ENCODE data around the gene CYP27C1.

Gene CYP27C1

GRCh38 chr2:127154396-127154795 is 65.7 kb downstream of the CYP27C1 start:
- H3K27ac ChIP-seq (ENCODE audit: insufficient read depth, low read depth, low read length, poor library complexity, severe bottlenecking): no peak overlapping the region
- no peaks in the 10 kb centered on the region for H3K4me1 ChIP-seq (ENCODE audit: control insufficient read depth, insufficient read depth, low read length)
- H3K36me3 ChIP-seq (ENCODE audit: control insufficient read depth, insufficient read depth, low read length): no peaks in the 10 kb centered on the region
- WGBS, 2 experiments: 92 to 93% methylated on average over 4 of the region's 4 CpGs
- no peaks in the 10 kb centered on the region for H3K9me3 ChIP-seq (ENCODE audit: control insufficient read depth, low read length)
- no peaks in the 10 kb centered on the region for H3K27me3 ChIP-seq (ENCODE audit: control insufficient read depth, insufficient read depth, low read length, poor library complexity, severe bottlenecking)
- H3K4me3 ChIP-seq (ENCODE audit: insufficient read depth, low read depth, low read length): no peak overlapping the region

GRCh38 chr2:127153691-127154158 is 66.4 kb downstream of the CYP27C1 start:
- Histone ChIP-seq H3K9me3 (ENCODE audit: control insufficient read depth, low read length) (no peaks in the 10 kb centered on the region), H3K4me1 (ENCODE audit: control insufficient read depth, insufficient read depth, low read length) (no peaks in the 10 kb centered on the region), H3K27ac (ENCODE audit: insufficient read depth, low read depth, low read length, poor library complexity, severe bottlenecking) (no peak overlapping the region), H3K36me3 (ENCODE audit: control insufficient read depth, insufficient read depth, low read length) (no peaks in the 10 kb centered on the region), H3K4me3 (ENCODE audit: insufficient read depth, low read depth, low read length) (no peak overlapping the region), H3K27me3 (ENCODE audit: control insufficient read depth, insufficient read depth, low read length, poor library complexity, severe bottlenecking) (no peaks in the 10 kb centered on the region)
- 91 to 94% methylated on average over 6 of the region's 6 CpGs for WGBS, 2 experiments

- H3K36me3 ChIP-seq (ENCODE audit: control insufficient read depth, insufficient read depth, low read length): no peaks in the 10 kb centered on the region
- 95 to 100% methylated on average over 1 of the region's 1 CpG for WGBS, 2 experiments
- no peaks in the 10 kb centered on the region for H3K9me3 ChIP-seq (ENCODE audit: control insufficient read depth, low read length)
- H3K4me1 ChIP-seq (ENCODE audit: control insufficient read depth, insufficient read depth, low read length): peaks cover 5% of the 10 kb centered on the region
- no peak overlapping the region for H3K4me3 ChIP-seq (ENCODE audit: insufficient read depth, low read depth, low read length)
- no peaks in the 10 kb centered on the region for H3K27me3 ChIP-seq (ENCODE audit: control insufficient read depth, insufficient read depth, low read length, poor library complexity, severe bottlenecking)
- H3K27ac ChIP-seq (ENCODE audit: insufficient read depth, low read depth, low read length, poor library complexity, severe bottlenecking): no peak overlapping the region
These were observed 69.1 kb downstream of the CYP27C1 start for GRCh38 chr2:127150996-127151395.

- Histone ChIP-seq H3K27ac (ENCODE audit: insufficient read depth, low read depth, low read length, poor library complexity, severe bottlenecking) (no peak overlapping the region), H3K9me3 (ENCODE audit: control insufficient read depth, low read length) (no peaks in the 10 kb centered on the region), H3K36me3 (ENCODE audit: control insufficient read depth, insufficient read depth, low read length) (no peaks in the 10 kb centered on the region), H3K27me3 (ENCODE audit: control insufficient read depth, insufficient read depth, low read length, poor library complexity, severe bottlenecking) (no peaks in the 10 kb centered on the region), H3K4me3 (ENCODE audit: insufficient read depth, low read depth, low read length) (no peak overlapping the region), H3K4me1 (ENCODE audit: control insufficient read depth, insufficient read depth, low read length) (peaks cover 5% of the 10 kb centered on the region)
- WGBS, 2 experiments: 89 to 95% methylated on average over 2 to 4 of the region's 4 CpGs
These were observed 70.7 kb downstream of the CYP27C1 start for GRCh38 chr2:127149384-127149783.

- H3K9me3 ChIP-seq (ENCODE audit: control insufficient read depth, low read length): no peaks in the 10 kb centered on the region
- peaks cover 5% of the 10 kb centered on the region for H3K4me1 ChIP-seq (ENCODE audit: control insufficient read depth, insufficient read depth, low read length)
- H3K27me3 ChIP-seq (ENCODE audit: control insufficient read depth, insufficient read depth, low read length, poor library complexity, severe bottlenecking): no peaks in the 10 kb centered on the region
- 56 to 57% methylated on average over 10 of the region's 10 CpGs for WGBS, 2 experiments
- H3K36me3 ChIP-seq (ENCODE audit: control insufficient read depth, insufficient read depth, low read length): no peaks in the 10 kb centered on the region
- H3K4me3 ChIP-seq (ENCODE audit: insufficient read depth, low read depth, low read length): no peak overlapping the region
- H3K27ac ChIP-seq (ENCODE audit: insufficient read depth, low read depth, low read length, poor library complexity, severe bottlenecking): no peak overlapping the region
These were observed 73.1 kb downstream of the CYP27C1 start for GRCh38 chr2:127146820-127147502.

DNA sequence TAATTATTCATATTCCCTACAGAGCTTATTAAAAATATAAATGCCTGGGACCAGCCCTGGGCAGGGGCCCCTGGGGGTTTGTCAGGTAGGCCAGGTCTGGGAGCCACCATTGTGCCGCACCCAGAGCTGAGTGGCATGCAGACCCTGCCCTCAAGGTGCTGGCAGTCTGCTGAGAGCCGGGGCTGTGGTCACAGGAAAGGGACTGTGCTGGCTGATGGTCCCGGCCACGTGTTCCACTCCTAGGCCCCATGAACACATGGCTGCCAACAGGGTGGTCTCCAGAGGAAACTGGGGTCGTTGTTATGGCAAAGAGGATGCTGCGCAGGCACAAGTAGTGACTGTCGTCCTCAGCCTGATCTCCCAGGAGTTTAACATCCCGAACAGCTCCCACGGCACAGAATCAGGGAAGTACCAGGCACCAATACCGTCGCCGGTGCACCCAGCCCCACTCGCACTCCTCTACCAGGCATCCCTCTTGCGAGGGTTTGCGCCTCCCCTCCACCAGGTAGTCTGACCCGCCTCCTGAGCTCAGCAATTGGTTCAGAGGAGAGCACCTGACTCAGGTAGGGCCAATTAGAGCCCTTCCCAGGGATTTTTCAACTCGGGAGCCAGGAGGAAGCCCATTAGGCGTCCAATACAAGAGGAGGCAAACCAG is 73.9 kb downstream of the CYP27C1 start:
- H3K27me3 ChIP-seq (ENCODE audit: control insufficient read depth, insufficient read depth, low read length, poor library complexity, severe bottlenecking): no peaks in the 10 kb centered on the region
- H3K9me3 ChIP-seq (ENCODE audit: control insufficient read depth, low read length): no peaks in the 10 kb centered on the region
- 92 to 94% methylated on average over 18 of the region's 18 CpGs for WGBS, 2 experiments
- no peak overlapping the region for H3K4me3 ChIP-seq (ENCODE audit: insufficient read depth, low read depth, low read length)
- no peak overlapping the region for H3K27ac ChIP-seq (ENCODE audit: insufficient read depth, low read depth, low read length, poor library complexity, severe bottlenecking)
- H3K36me3 ChIP-seq (ENCODE audit: control insufficient read depth, insufficient read depth, low read length): no peaks in the 10 kb centered on the region
- H3K4me1 ChIP-seq (ENCODE audit: control insufficient read depth, insufficient read depth, low read length): peaks cover 5% of the 10 kb centered on the region

DNA sequence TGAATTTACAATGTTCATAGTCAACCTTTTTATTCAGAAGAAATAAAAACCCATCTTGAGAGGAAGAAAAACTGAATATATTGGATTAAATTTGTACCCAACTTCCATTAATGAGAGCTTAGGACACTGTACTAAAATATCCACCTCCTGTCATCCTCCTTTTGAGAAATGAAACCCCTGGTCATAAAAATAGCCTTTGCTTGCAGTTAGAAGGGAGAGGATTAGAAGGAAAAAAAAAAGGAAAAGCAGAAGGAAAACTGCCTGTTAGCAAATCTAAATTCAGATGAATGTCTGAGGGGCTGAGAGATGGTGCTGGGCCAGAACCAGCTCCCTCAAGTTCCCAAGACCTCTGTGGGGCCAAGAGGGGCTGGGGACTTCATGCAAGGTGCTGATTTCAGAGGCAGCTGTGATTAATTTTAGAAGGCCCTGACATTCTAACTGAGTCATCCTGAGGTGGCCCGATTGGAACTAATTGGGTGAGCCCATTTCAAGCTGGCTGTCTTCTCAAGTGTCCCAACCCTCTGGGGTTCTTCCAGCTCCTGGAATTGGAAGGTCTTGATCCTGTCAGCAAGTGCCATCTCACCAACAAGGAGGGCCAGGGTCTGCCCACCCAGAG is 74.7 kb downstream of the CYP27C1 start:
- WGBS, 2 experiments: 93 to 95% methylated on average over 1 of the region's 1 CpG
- Histone ChIP-seq H3K36me3 (ENCODE audit: control insufficient read depth, insufficient read depth, low read length) (no peaks in the 10 kb centered on the region), H3K4me1 (ENCODE audit: control insufficient read depth, insufficient read depth, low read length) (peaks cover 5% of the 10 kb centered on the region), H3K9me3 (ENCODE audit: control insufficient read depth, low read length) (no peaks in the 10 kb centered on the region), H3K27ac (ENCODE audit: insufficient read depth, low read depth, low read length, poor library complexity, severe bottlenecking) (no peak overlapping the region), H3K27me3 (ENCODE audit: control insufficient read depth, insufficient read depth, low read length, poor library complexity, severe bottlenecking) (no peaks in the 10 kb centered on the region), H3K4me3 (ENCODE audit: insufficient read depth, low read depth, low read length) (no peak overlapping the region)

- no peaks in the 10 kb centered on the region for H3K9me3 ChIP-seq (ENCODE audit: control insufficient read depth, low read length)
- no peak overlapping the region for H3K4me3 ChIP-seq (ENCODE audit: insufficient read depth, low read depth, low read length)
- no peaks in the 10 kb centered on the region for H3K36me3 ChIP-seq (ENCODE audit: control insufficient read depth, insufficient read depth, low read length)
- H3K27me3 ChIP-seq (ENCODE audit: control insufficient read depth, insufficient read depth, low read length, poor library complexity, severe bottlenecking): no peaks in the 10 kb centered on the region
- peak overlapping the region; percentile 16 for H3K27ac ChIP-seq (ENCODE audit: insufficient read depth, low read depth, low read length, poor library complexity, severe bottlenecking)
- H3K4me1 ChIP-seq (ENCODE audit: control insufficient read depth, insufficient read depth, low read length): peaks cover 5% of the 10 kb centered on the region
- WGBS, 2 experiments: 86 to 88% methylated on average over 10 to 11 of the region's 11 CpGs
These were observed 76.0 kb downstream of the CYP27C1 start for GRCh38 chr2:127143841-127144782.

- H3K27ac ChIP-seq (ENCODE audit: insufficient read depth, low read depth, low read length, poor library complexity, severe bottlenecking): no peak overlapping the region
These were observed 77.2 kb downstream of the CYP27C1 start for GRCh38 chr2:127142663-127143630.

More at GRCh38 chr2:127142663-127143630, 77.2 kb downstream of the CYP27C1 start:
- Histone ChIP-seq H3K9me3 (ENCODE audit: control insufficient read depth, low read length) (no peaks in the 10 kb centered on the region), H3K36me3 (ENCODE audit: control insufficient read depth, insufficient read depth, low read length) (no peaks in the 10 kb centered on the region), H3K27me3 (ENCODE audit: control insufficient read depth, insufficient read depth, low read length, poor library complexity, severe bottlenecking) (no peaks in the 10 kb centered on the region), H3K4me3 (ENCODE audit: insufficient read depth, low read depth, low read length) (no peak overlapping the region), H3K4me1 (ENCODE audit: control insufficient read depth, insufficient read depth, low read length) (peaks cover 5% of the 10 kb centered on the region)
- WGBS, 2 experiments: 81 to 85% methylated on average over 4 of the region's 4 CpGs
